Activated effector memory CD4-positive, alpha-beta T cell treated with anti-CD3 and anti-CD28 coated beads, Interleukin-2, amount 50 U/mL, for 16 hours (primary cell): ENCODE data around the gene SDHB.
A peak's percentile ranks its signal among the peaks of the same experiment; 100 is the strongest.

Source experiments
- DNase-seq: peaks from one replicate; pipeline ENCODE4 v3.0.0-alpha.2; 2020

Gene SDHB

GRCh38 chr1:17043676-17044075 is 10.2 kb downstream of the SDHB start:
- no peak for DNase-seq

GRCh38 chr1:17040135-17040534 is 13.7 kb downstream of the SDHB start:
- no peak for DNase-seq

- DNase-seq: no peak
These were observed 14.3 kb downstream of the SDHB start for GRCh38 chr1:17039522-17039921.

GRCh38 chr1:17033481-17033880 is 20.4 kb downstream of the SDHB start:
- DNase-seq: no peak

- DNase-seq: no peak
These were observed 21.1 kb downstream of the SDHB start for GRCh38 chr1:17032741-17033140.

- no peak for DNase-seq
These were observed 22.4 kb downstream of the SDHB start for GRCh38 chr1:17031436-17031835.

- DNase-seq: no peak
These were observed 23.6 kb downstream of the SDHB start for GRCh38 chr1:17030206-17030605.

DNA sequence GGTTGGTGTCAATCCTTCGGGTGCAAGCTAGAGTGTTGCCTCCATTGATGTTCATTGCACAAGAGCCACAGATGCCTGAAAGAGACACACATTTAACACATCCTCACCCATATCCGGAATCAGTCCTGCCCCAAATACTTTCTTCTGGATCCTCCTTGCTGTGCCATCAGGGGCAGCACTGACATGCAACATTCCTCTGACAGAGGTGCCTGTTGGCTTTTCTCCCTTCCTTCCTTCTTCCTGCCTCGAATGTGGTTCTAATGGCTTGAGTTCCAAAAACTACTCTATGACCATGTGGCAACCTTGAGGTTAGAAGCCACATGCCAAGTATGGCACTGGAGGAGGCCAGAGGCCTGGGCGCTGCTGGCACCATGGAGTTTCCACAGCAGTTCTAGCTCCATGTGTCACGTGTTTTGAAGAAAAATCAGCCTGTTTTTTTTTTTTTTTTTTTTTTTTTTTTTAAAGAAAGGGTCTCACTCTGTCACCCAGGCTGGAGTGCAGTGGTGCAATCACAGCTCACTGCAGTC is 25.1 kb downstream of the SDHB start:
- no peak for DNase-seq

DNA sequence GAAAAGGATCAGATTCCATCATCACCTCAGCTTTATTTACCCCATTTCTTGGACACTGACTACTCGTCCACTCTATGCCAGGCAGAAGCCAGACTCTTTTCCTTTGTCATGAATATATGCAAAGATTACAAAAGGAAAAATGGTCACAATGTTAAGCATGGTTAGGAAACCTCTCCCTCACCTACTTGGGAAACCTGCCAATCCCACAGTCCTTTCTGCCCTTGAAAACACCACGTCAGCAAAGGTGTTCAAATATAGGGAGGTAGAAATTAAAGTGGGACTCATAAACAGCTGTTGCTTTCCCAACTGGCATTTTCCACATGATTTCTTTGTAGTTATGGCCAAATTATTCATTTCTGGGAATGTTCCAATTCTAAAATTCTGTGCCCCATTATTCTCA is 25.9 kb downstream of the SDHB start:
- DNase-seq: no peak

DNA sequence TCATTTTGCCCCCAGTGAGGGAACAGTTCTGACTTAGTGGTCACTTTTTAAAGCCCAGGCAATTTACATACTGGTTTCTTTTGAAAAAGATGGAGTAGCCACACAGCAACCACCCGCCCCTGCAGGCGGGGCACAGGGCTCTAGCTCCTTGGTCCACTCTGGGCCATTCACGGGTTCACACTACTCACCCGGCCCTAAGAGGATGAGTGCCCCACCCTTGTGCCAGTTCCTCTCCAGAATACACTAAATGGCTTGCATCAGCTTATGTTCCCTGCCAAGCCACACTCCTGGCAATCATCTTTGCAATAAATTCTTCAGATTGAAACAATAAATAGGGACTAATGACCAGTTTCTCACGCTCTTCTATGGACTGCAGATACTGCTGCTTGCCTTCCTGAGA is 26.4 kb downstream of the SDHB start:
- no peak for DNase-seq

DNA sequence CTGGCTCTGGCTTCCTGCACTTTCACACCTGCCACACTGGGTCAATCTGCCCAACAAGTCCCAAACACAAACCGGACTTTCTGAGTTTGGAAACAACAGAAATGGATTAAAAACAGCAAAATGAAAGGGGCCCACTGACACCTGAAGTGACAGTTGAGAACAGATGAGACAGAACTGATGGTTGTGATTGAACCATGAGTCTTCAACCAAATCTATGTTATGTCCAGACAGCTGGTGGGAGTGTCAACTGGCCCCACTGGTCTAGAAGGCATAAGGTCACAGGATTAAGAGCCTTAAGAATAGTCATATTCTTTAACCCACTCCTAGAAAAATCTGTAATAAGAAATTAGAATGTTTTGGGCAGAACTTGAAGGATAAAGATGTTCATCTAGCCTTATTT is 29.1 kb downstream of the SDHB start:
- no peak for DNase-seq

GRCh38 chr1:17023573-17023972 is 30.3 kb downstream of the SDHB start:
- DNase-seq: no peak

DNA sequence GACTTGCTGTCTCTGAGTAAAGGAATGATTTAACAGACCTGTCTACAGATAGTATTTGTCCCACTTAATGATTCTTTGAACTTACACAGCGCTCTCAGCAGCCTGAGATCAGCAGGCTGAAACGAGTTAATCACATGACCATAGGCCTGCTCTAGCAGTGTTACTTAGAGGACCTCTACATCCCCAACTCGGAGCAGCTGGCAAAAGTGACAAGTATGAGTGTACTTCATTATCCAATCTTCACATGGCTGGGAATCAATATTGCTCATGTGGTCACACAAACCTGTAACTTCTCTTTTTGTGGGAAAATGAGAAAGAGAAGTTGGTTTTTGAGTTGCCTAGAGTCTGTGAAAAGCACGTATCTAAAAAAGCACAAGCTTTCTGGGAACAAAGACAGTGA is 30.7 kb downstream of the SDHB start:
- DNase-seq: no peak

DNA sequence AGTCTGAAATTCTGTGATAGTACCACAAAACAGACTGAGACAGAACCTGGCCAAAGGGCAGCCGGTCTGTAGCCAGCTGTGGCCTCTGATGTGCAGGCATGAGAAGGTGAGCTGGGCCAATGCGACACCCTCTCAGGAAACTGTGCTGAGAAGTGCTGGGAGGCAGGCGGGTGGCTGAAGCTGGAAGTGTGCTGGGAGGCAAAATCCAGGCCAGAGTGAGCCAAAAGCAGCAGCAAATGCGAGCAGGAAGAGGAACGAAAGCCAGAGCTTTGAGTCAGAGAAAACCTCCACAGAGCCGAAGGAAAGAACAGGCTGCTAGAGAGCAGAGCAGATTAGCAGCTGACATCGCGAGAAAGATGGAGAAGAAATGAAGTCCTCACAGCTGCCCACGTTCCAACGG is 31.9 kb downstream of the SDHB start:
- DNase-seq: no peak

DNA sequence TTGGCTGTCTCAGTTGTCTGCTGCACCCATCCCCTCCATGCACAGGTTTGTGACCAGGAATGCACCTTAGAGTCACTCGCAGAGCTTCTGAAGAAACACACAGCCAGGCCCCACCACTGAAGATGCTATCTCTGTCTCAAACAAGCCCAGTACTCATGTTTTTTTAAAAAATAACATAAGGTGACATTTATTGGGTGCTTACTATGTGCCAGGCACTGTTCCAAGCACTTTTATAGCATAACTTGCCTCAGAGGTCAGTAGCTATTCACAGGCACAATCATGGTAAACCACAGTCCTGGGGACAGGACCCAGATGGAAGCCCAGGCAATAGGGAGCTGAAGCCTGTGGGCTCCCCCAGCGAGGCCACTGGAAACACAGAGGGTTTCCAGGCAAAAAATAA is 33.3 kb downstream of the SDHB start:
- no peak for DNase-seq

- DNase-seq: peak; percentile 39
These were observed 35.0 kb downstream of the SDHB start for GRCh38 chr1:17018849-17019248.

DNA sequence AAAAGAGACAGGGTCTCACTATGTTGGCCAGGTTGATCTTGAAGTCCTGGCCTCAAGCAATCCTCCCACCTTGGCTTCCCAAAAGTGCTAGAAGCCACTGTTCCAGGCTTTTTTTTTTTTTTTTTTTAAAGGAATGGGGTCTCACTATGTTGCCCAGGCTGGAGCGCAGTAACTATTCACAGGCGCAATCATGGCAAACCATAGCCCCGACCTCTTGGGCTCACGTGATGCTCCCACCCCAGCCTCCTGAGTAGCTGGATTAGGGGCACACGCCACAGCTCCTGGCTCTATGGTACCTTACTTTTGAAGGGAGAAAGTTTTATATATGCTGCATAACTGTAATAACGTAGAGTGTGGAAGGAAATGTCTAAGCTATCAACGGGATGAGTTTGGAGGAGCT is 36.4 kb downstream of the SDHB start:
- DNase-seq: peak; percentile 24

GRCh38 chr1:17016317-17016661 is 37.5 kb downstream of the SDHB start:
- DNase-seq: peak; percentile 16

- peak; percentile 44 for DNase-seq
These were observed 38.9 kb downstream of the SDHB start for GRCh38 chr1:17014671-17015567.

GRCh38 chr1:17013491-17014320 is 40.1 kb downstream of the SDHB start:
- DNase-seq: peak; percentile 51

DNA sequence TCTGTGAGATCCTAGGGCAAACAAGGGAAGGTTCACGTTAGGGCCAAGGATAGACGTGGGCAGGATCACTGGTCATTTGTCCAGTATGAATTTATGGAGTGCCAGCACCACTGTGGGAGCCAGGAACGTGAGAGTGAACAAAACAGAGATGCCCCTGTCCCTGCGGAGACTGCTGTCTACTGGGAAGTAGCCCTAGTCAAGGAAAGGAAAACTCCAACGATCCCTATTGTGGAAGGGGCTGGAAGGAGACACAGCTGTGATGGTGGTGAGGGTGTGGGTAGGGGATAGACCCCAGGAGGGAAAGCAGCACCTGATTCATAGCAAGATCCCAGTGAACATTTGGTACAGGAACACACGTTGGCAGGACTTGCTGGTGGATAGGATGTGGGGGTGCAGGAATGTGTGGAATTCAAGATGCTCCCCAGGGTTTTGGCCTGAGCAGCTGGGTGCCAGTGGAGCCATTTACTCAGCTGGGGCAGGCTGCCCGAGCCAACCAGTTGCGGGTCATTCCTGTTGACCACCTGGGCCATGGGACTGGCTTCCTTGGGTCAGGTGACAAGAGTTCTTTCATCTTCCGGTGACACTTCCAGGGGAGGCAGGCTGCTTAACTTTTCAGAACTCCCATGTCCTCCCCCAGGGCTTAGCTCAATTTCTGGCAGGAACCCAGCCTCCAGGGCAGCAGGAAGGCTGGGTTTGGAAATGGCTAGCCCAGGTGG is 40.9 kb downstream of the SDHB start:
- no peak for DNase-seq

- peak; percentile 94 for DNase-seq
These were observed 42.2 kb downstream of the SDHB start, which contains the start of gene ATP13A2 for GRCh38 chr1:17011439-17012307. Gene ATP13A2 (minus strand): TSS chr1:17011928. CDS start chr1:17011738, 190 bp downstream.
